Bronchial epithelial cell (primary cell): Measurements from ENCODE around the gene PTP4A2. TPM values are rescaled to one million over a fixed set of nuclear protein-coding genes. Genes with fewer than 3 reads are reported as not detected.

Experiments used
- DNase-seq: peaks from one replicate; pipeline ENCODE4 v3.0.0-alpha.2; 2010; ENCODE audit warnings: low read depth
- FAIRE-seq: peaks from 2 replicates; lab custom pipeline; 2011; peaks lifted over from hg19 to GRCh38; lab: Jason Lieb, UNC
- H3K27me3 ChIP-seq: 2 replicates; pipeline ENCODE4 v1.5.1; 2011; ENCODE audit warnings: low read length; ENCODE audit not compliant: control insufficient read depth, insufficient read depth
- H3K36me3 ChIP-seq: 2 replicates; pipeline ENCODE4 v1.5.1; 2011; ENCODE audit warnings: low read length; ENCODE audit not compliant: control insufficient read depth, insufficient read depth
- H3K4me3 ChIP-seq: 2 replicates; pipeline ENCODE4 v1.5.1; 2011; ENCODE audit warnings: mild to moderate bottlenecking, low read depth, low read length, control low read depth
- total RNA-seq: library from RNA; depleted of rRNA; stranded (reverse); fragments of >200 nt; gene quantifications from 2 replicates; pipeline ENCODE4 v1.2.1, GENCODE V29; 2014
- TF ChIP-seq, protein P1 (sequence below): IDR thresholded peaks from 2 replicates; pipeline ENCODE4 v1.5.1; 2011; ENCODE audit warnings: mild to moderate bottlenecking, moderate library complexity, low read length, control low read depth, inconsistent platforms; ENCODE audit not compliant: insufficient read depth, severe bottlenecking

The PTP4A2 gene
- total RNA-seq, 1 donor from 2014 or later, result 221 TPM

- DNase-seq, result no peak
- no peak for FAIRE-seq
- Histone ChIP-seq H3K27me3 (no peaks in the 10 kb centered on the region), H3K4me3 (no peak overlapping the region), H3K36me3 (no peaks in the 10 kb centered on the region)
- TF ChIP-seq, protein P1, sequence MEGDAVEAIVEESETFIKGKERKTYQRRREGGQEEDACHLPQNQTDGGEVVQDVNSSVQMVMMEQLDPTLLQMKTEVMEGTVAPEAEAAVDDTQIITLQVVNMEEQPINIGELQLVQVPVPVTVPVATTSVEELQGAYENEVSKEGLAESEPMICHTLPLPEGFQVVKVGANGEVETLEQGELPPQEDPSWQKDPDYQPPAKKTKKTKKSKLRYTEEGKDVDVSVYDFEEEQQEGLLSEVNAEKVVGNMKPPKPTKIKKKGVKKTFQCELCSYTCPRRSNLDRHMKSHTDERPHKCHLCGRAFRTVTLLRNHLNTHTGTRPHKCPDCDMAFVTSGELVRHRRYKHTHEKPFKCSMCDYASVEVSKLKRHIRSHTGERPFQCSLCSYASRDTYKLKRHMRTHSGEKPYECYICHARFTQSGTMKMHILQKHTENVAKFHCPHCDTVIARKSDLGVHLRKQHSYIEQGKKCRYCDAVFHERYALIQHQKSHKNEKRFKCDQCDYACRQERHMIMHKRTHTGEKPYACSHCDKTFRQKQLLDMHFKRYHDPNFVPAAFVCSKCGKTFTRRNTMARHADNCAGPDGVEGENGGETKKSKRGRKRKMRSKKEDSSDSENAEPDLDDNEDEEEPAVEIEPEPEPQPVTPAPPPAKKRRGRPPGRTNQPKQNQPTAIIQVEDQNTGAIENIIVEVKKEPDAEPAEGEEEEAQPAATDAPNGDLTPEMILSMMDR, result no peak
Measured at GRCh38 chr1:31981456-31981839, 43.3 kb upstream of the PTP4A2 start.

DNA sequence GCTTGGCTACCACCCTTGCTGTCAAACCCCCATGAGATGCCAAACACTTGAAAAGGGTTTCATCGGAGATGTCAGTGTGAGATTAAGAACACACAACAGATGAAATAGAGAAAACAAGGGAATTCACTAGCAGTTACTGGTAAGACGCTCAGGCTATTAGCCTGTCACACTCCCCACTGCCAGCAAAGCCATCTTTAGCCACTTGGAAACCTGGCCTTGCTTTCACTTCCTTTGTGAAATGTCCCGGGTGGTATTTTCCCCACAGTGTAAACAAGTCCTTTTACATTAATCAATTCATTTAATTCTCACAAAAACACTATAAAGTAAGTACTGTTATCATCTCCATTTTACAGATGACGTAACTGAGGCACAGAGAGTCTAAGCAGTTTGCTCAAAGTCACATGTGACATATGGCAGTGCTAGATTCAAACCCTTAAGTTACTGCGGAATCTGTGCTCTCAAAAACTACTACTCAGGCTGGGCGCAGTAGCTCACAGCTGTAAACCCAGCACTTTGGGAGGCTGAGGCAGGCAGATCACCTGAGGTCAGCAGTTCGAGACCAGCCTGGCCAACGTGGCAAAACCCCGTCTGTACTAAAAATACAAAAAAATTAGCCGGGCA, 42.8 kb upstream of the PTP4A2 start:
- FAIRE-seq (no peak), DNase-seq (no peak)
- no peaks in the 10 kb centered on the region for H3K27me3 ChIP-seq

DNA sequence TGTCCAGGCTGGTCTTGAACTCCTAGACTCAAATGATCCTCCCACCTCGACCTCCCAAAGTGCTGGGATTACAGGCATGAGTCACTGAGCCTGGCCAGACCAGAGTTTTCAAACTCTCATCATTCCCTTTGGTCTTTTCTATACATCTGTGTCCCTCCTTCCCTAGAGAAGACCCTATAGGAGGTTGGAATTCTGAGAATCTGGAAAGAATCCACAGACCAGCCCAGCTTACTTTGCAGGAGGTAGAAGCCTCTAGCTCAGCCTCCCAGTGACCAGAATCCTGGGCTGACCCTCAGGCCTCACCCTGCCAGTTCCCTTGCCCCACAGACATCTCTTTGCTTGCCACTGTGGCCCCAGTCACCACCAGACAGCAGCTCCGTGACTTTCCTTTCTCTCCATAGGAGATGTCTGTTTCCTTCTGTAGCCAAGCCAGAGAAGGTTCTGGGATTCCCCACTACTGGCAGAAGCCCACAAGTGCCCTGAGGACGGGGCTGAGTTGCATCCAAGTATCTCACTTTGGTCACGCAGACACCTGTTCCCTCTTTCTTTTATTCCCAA, 40.8 kb upstream of the PTP4A2 start:
- Histone ChIP-seq H3K4me3 (no peak overlapping the region), H3K27me3 (no peaks in the 10 kb centered on the region), H3K36me3 (no peaks in the 10 kb centered on the region)
- TF ChIP-seq, protein P1, result no peak
- no peak for FAIRE-seq
- DNase-seq, result no peak

More for the DNA sequence above, 42.8 kb upstream of the PTP4A2 start:
- H3K4me3 ChIP-seq, result no peak overlapping the region
- H3K36me3 ChIP-seq, result no peaks in the 10 kb centered on the region
- TF ChIP-seq, protein P1, result no peak

GRCh38 chr1:31977385-31978131, 39.4 kb upstream of the PTP4A2 start:
- H3K27me3 ChIP-seq, result no peaks in the 10 kb centered on the region
- TF ChIP-seq, protein P1, result peak; percentile 39
- DNase-seq (peak; percentile 44), FAIRE-seq (no peak)
- H3K4me3 ChIP-seq, result no peak overlapping the region
- H3K36me3 ChIP-seq, result no peaks in the 10 kb centered on the region

DNA sequence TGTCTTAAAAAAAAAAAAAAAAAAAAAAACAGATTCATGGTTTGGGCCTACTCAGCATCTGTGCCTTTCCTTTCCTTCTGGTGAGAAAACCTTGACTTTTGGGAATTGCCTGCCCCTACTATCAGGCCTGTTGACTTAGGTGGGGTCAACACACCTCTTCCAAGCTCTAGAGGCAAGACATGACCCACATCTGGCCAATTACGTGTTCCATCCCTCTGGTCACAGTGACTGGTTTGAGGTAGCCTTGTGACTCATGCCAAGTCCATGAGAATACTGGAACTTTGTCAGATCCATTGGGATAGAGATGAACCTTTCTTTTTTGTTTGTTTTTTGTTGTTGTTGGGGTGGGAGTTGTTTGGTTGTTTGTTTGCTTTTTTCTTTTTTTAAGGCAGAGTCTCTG, 38.2 kb upstream of the PTP4A2 start:
- no peak for FAIRE-seq
- no peak overlapping the region for H3K4me3 ChIP-seq
- TF ChIP-seq, protein P1, result no peak
- H3K27me3 ChIP-seq, result no peaks in the 10 kb centered on the region
- DNase-seq, result peak; percentile 32
- H3K36me3 ChIP-seq, result no peaks in the 10 kb centered on the region
